Anterior cingulate cortex (tissue), 58 donors: ENCODE results near the gene BCAS3.

Experiments used
- DNase-seq, 58 donors: peaks; one replicate each; lab custom pipeline; 2025; lab: John Stamatoyannopoulos, UW

The BCAS3 gene

DNA sequence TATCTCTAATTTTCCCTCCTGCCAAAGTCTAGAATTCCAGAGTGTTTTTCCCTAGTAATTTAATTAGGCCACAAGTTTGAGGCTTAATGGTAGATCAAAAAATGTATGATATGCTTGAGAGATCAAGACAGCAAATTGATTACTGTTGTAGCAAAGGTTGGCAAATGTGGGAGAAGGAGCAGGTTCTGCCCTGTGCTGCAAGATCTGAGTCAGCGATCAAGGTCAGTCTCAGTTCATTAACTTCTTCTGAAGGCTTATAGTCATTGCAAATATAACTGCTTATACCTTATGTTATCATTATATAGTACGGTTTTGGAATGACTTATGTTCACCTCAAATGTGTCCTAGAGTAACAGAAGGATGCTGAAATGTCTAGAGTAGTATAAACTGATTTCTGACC lies 490.9 kb downstream of the BCAS3 start:
- DNase-seq: no peak

DNA sequence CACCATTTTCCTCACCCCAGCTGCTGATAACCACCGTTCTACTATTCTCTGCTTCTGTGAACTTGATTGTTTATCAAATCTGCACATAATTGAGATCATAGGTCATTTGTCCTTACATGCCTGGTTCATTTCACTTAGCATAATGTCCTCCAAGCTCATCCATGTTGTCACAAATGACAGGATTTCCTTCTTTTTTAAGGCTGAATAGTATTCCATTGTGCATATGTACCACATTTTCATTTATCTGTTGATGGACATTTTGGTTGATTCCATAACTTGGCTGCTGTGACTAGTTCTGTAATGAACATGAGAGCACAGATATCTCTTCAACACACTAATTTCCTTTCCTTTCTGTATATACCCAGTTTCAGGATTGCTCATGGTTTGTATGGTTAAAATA lies 496.7 kb downstream of the BCAS3 start:
- DNase-seq: no peak

GRCh38 chr17:61175298-61176142 lies 497.9 kb downstream of the BCAS3 start:
- DNase-seq: no peak

DNA sequence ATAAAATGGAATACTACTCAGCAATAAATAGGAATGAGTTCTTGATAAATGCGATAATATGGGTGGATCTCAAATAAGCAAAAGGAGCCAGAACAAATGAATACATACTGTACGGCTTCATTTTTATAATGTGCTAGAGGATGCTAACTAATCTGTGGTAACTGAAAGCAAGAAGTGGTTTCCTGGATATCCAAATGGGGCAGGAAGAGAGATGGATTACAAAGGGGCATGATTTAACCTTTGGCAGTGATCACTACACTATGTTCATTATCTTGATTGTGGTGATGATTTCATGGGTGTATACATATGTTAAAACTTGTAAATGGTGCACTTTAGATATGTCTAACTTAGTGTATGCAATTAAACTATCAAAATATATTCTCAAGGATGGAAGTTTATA lies 499.7 kb downstream of the BCAS3 start:
- DNase-seq: no peak

- no peak for DNase-seq
Observed at GRCh38 chr17:61178284-61178683, 500.6 kb downstream of the BCAS3 start.

- peak in 4 of 58 donors; percentile 2 to 20 (median 8) for DNase-seq
Observed at GRCh38 chr17:61179380-61179806, 501.7 kb downstream of the BCAS3 start.

- no peak for DNase-seq
Observed at GRCh38 chr17:61183793-61184192, 506.1 kb downstream of the BCAS3 start.

DNA sequence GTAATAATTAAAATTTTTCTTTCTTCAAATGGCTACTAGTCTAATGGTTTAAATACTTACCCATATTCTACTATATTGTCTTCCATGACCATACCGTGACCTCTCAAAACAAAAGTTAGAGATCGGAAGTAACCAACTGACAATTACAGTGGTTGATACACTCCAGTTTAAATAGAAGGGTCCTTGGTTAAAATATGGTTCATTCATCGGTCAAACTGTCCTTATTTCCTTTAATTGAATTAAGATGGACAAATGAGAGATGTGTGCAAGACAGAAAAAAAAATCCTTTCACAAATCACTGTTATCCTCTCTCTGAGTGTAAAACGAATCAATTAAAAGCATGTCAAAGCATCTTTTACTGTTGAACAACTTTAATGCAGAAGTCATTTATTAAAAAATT lies 507.7 kb downstream of the BCAS3 start:
- DNase-seq: no peak

GRCh38 chr17:61187038-61187437 lies 509.4 kb downstream of the BCAS3 start:
- DNase-seq: no peak

DNA sequence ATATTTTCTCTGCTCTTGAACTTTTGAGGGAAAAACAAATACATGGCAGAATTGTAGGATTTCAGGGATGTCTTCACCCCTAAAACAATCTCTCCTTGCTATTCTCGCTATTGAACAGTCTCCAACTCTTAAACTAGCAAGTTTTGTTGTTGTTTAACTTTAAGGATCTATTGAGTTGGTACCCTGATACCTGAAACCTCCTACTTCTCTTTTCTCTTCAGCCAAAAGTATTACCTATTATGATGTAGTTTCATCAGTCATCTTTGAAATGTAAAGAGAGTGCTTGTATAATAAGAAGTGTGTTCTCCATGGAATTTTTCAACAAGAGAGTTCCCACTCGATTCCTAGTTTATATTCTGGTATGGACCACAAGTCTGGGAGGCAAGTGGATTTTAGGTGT lies 510.4 kb downstream of the BCAS3 start:
- no peak for DNase-seq

DNA sequence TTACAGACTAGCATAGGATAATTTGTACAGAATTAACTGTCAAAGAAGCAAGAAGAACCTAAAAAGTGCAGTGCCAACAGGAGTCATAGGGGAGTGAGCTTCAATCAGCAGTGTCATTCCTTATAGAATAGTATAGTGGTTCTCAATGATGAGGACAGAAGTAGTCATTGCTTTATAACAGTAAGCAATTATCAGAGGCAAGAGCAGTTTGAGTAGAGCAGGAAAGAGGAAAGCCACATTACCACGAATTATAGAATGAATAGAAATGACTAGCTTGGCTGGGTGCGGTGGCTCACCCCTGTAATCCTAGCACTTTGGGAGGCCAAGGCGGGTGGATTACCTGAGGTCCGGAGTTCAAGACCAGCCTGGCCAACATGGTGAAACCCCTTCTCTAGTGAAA lies 512.3 kb downstream of the BCAS3 start:
- no peak for DNase-seq

DNA sequence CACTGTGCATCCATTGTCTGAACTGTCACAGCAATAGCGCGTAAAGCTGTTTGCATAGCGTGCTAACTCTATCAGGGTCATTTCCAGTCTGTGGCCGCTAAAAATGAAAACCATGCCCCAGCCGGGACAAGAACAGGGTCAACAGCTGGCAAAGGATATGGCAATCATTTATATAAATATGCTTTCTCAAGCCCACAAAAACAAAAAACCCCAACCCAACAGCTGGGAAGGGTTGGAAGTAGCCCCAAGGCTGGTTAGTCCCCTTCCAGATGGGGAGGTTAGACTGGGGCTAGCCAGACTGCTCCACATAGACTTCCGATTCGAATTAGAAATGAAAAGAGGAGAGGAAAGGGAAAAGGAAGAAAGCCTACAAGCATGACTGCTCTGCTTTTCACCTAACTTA lies 518.7 kb downstream of the BCAS3 start:
- no peak for DNase-seq

- no peak for DNase-seq
Observed at GRCh38 chr17:61196799-61197198, 519.1 kb downstream of the BCAS3 start.

DNA sequence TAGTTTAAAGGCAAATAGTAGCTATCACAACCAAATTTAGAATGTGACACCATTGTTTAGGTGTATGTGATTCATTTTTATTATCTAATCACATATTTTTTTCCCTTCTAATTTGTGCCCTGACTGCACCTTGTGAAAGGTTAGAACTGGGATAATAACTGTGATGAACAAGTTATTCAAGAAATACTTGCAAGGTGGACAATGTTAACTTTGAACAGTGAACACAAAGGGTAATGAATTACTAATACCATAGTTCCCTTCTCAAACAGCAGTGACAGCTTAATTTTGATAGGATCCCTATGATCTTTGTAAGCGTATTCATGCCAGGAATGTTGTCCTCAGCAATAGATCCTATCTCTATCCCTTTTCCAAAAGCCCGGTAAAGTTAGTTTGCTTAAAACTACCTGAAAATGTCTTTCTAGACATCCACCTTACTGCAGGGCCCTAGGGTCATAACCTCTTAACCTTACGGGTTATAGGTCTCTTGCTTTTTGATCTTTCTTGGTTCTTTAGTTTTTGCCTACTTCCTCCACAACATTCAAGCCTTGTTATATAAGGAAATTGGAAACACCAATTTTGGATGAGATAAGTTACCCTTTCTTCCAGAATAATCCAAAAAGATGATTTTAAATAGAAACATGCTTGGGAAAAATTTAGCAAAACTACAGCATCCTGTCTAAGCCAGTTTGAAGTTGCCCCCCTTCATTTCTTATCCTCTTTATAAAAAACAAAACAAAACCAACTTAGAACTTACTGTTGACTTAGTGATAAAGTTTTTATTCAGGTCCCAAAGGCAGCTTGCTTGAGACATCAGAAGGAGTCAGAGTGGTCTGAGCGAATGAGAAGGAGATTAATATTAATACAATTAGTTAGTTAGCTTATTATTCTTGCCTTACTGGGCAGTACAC lies 522.0 kb downstream of the BCAS3 start:
- no peak for DNase-seq

DNA sequence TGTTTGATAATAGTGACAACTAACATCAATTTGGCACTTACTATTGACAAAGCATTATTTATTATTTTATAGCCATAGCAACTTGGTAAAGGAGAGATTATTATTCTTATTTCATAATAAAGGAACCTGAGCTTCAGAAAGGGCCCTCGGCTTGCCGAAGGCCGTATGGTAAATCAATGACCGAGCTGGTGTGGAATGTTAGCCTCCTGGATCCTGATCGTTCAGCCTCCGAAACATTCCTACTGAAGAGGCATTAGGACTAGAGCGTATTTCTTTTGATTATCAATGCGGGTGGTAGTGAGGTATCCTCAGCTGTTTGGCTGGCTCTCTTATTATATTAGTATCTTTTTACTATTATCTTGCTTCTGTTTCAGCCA lies 522.7 kb downstream of the BCAS3 start:
- DNase-seq: no peak

GRCh38 chr17:61201211-61201610 lies 523.6 kb downstream of the BCAS3 start:
- no peak for DNase-seq

- no peak for DNase-seq
Observed at GRCh38 chr17:61202564-61202963, 524.9 kb downstream of the BCAS3 start.

GRCh38 chr17:61203671-61204131 lies 526.0 kb downstream of the BCAS3 start:
- DNase-seq: peak in 2 of 58 donors; percentile 2 to 10

DNA sequence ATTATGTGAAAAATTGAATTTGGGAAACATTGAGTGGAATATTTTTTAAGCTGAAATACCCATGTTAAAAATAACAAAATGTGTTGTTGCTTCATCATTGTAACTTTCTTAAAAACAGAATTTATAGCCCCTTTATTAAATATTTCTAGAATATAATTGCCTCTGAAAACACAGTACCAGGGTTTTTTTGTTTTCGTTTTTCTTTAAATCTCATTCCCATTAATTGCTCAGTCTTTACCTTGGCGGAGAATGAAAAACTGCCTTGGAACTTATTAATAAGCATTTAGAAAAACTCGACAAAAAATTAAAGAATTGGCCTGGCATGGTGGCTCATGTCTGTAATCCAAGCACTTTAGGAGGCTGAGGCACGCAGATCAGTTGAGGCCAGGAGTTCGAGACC lies 526.8 kb downstream of the BCAS3 start:
- DNase-seq: no peak

GRCh38 chr17:61205401-61205800 lies 527.8 kb downstream of the BCAS3 start:
- no peak for DNase-seq

GRCh38 chr17:61205931-61206330 lies 528.3 kb downstream of the BCAS3 start:
- no peak for DNase-seq
